Subcutaneous adipose tissue (tissue), 4 donors: ENCODE measurements around the gene XYLT1. TPM values are rescaled to one million over a fixed set of nuclear protein-coding genes. Genes with fewer than 3 reads are reported as not detected.

Source experiments
- CTCF ChIP-seq: fragments of 450-650 bp; IDR thresholded peaks from one replicate; pipeline ENCODE4 v1.5.1; 2016; ENCODE audit warnings: low read depth, mild to moderate bottlenecking, control low read depth, antibody characterized with exemption, moderate library complexity
- small RNA-seq: library from RNA; depleted of rRNA; stranded (forward); fragments of <200 nt; gene quantifications from one replicate; pipeline ENCODE3, GENCODE V24; 2016
- total RNA-seq, 4 donors: library from RNA; depleted of rRNA; stranded (reverse); fragments of >200 nt; gene quantifications; one replicate each; pipeline ENCODE4 v1.1.0, GENCODE V29; 2016

Gene XYLT1
- total RNA-seq, 4 donors from 2014 or later = 21.7 to 27.5 (median 26.1) TPM

GRCh38 chr16:17063201-17064139, 407.3 kb downstream of the XYLT1 start:
- TF ChIP-seq CTCF = no peak

GRCh38 chr16:17062676-17063075, 408.1 kb downstream of the XYLT1 start:
- no peak for TF ChIP-seq CTCF

GRCh38 chr16:17061326-17061725, 409.4 kb downstream of the XYLT1 start:
- TF ChIP-seq CTCF = no peak

- no peak for TF ChIP-seq CTCF
Measured at GRCh38 chr16:17058471-17058870, 412.3 kb downstream of the XYLT1 start.

- no peak for TF ChIP-seq CTCF
Measured at GRCh38 chr16:17056666-17057065, 414.1 kb downstream of the XYLT1 start.

- TF ChIP-seq CTCF = no peak
Measured at GRCh38 chr16:17053536-17054160, 417.1 kb downstream of the XYLT1 start.

Small RNA genes lying within 50 kb of the gene (small RNA-seq; reads per million reads assigned to genes)
- not detected for gene AC109446.1
